Left forelimb (tissue), 1 donor: Measurements from ENCODE around the gene ZNF837.

Experiments used
- DNase-seq: peaks from one replicate; pipeline ENCODE4 v3.0.0-alpha.2; 2018; ENCODE audit warnings: low spot score

ZNF837 gene

DNA sequence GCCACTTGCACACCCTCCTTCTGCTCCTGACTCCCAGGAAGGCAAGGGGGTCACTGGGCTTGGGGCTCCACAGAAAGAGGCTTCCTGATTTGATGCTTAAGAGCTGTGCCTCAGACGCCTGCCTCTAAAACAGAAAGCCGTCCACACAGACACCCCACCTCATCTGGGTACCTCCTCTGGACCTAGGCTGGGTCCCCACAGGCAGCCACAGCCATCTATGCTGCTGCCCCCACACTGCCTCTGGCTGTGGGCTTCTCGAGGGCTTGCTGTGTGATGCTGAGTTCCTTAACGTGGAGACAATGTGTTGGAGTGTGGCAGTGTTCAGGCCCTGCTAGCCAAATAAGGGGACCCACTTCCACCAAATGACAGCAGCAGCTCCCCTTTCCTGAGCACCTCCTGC lies 62.5 kb downstream of the ZNF837 start:
- no peak for DNase-seq
